ENCODE measurements around the gene BAIAP3. TPM values are rescaled to one million over a fixed set of nuclear protein-coding genes. Genes with fewer than 3 reads are reported as not detected.
A peak's percentile ranks its signal among the peaks of the same experiment; 100 is the strongest.

The BAIAP3 gene
- total RNA-seq, 1 experiment from 2014 or later = 4.5 TPM

DNA sequence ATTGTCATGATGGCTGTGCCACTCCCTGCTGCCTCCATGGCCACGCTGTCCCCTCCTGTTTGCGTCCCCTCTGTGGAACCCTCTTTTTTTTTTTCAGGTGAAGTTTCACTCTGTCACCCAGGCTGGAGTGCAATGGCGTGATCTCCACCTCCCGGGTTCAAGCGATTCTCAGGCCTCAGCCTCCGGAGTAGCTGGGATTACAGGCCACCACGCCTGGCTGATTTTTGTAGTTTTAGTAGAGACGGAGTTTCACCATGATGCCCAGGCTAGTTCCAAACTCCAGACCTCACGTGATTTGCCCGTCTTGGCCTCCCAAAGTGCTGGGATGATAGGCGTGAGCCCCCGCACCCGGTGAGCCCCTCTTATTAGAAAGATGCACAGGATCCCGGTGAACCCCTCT lies 35.0 kb upstream of the BAIAP3 start:
- in situ Hi-C loops (cut with HindIII; ENCODE audit: low pct_unique_long_range_greater_than_20kb, low sequenced_read_pairs) = no loop called here
- no peak for DNase-seq (ENCODE audit: low read depth)

DNA sequence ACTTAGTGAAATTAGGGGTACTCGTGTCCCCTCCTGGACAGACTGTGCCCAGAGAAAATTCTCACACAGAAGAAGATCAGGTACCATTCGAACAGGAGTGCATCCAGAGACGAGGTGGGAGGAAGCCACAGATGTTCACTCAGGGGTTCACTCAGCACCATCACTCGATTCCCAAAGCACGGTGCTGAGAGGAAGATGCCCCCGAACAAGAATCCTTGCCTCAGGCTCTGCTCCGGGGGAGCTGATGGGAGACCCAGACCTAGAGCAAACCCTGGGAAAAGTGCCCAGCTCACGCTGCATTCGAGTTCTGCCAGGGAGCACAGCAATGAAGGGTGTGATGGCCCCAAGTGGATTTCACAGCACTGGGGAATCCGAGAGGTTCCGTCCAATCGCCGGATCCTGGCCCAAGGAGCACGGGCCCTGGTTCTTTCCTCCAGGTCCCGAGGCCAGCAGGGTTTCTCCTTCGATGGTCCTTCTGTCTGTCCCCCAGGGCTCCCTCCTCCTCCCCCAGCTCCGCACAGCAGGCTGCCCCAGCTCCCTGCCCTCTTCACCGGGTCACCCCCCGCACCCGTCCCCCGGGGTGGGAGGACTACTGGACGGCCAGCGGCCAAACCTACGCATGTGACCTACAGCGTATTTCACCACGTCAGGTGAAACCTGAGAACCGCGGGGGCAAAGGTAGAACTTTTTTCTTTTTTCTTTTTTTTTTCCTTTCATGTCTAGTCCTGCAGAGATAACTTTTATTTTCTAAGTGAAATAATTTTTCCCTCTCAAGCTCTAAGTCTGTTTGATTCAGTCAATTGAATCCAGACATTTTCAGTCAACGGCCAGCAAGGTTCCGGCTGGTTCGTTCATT lies 34.2 kb upstream of the BAIAP3 start:
- in situ Hi-C loops (cut with HindIII; ENCODE audit: low pct_unique_long_range_greater_than_20kb, low sequenced_read_pairs) = no loop called here
- peak; percentile 73 for DNase-seq (ENCODE audit: low read depth)

DNA sequence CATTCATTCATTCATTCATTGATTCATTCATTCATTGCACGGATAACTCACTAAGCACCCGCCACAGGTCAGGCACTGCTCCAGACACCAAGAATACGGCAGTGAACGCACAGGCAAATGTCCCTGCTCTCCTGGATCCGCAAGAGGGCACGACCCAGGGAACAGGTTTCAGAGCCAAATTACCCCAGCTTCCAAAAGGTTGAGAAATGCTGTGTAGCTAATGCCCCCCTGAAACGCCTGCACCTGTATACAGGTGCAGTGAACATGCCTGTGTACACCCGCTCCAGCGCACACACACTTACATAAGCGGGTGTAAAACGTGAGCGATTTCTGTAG lies 33.6 kb upstream of the BAIAP3 start:
- DNase-seq (ENCODE audit: low read depth) = no peak
- in situ Hi-C loops (cut with HindIII; ENCODE audit: low pct_unique_long_range_greater_than_20kb, low sequenced_read_pairs) = no loop called here

DNA sequence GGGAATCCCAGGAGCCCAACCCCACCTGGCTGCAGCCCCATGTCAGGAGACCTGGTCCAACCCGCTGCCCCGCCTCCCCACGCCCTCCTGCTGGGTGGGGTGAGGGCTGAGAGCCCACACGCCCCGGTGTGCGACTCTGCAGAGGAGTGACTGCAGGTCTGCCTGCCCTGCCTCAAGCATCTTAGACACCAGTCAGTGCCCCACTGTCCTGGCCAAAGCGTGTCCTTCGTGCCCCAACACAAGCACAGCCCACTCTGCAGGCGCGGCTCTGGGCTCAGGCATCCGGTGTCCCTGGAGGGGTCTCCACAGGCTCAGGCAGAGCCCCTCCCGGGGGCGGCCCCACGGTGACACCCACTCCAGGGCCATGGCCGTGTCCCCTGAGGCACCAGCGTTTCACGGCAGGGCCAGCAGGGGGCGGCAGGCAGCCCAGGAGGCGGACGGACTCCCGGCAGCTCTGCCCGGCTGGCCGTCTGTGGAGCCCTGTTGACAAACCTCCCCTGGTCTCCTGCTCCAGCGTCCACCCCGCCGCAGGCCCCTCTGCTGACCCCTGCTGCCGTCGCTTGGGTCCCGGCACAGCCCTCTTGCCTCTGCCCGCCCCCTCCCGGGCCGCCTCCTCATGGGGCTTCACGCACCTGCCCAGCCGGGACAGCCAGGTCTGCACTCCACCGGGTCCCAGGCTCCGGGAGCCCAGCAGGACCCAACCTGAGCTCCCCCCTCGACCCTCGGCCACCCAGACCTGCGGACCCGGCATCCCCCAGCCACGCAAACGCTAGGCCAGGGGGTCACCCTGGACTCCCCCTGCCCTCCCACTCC lies 32.6 kb upstream of the BAIAP3 start:
- in situ Hi-C loops (cut with HindIII; ENCODE audit: low pct_unique_long_range_greater_than_20kb, low sequenced_read_pairs) = no loop called here
- DNase-seq (ENCODE audit: low read depth) = peak; percentile 58

DNA sequence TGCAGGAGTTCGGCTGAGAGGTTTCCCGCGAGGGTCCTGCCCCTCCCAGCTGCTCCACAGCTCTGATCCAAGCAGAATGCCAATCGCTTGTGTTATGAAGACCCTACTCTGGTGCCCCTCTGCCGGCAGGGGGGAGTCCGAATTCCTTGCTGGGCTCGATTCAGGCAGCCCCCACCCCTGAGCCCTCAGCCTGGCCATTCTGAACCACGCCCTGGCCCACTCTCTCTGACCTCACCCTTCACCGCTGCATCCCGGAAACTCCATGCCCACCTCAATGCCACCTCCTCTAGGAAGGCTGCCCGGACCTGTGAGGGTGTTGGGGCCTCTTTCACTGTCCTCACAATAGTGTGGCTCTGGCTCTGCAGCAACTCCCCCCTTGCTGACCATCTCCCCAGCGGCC lies 31.9 kb upstream of the BAIAP3 start:
- no peak for DNase-seq (ENCODE audit: low read depth)
- in situ Hi-C loops (cut with HindIII; ENCODE audit: low pct_unique_long_range_greater_than_20kb, low sequenced_read_pairs) = no loop called here

DNA sequence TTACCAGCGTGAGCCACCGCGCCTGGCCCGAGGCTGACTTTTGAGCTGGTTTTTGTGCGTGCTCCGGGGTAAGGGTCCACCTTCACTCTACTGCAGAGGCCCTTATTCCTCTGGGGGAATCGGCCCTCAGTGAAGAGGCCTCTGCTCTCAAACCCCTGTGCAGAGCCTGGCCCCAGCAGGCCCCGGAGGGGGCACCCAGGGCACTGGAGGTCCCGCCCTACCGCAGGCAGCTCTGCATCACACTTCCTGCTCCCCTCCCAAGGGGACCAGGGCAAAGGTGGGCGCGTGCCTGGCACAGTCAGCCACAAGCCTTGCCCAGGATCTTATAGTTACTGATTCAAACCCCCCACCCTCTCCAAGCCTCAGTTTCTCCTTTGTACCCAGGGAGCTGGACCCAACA lies 27.6 kb upstream of the BAIAP3 start:
- in situ Hi-C loops (cut with HindIII; ENCODE audit: low pct_unique_long_range_greater_than_20kb, low sequenced_read_pairs) = no loop called here
- DNase-seq (ENCODE audit: low read depth) = no peak

DNA sequence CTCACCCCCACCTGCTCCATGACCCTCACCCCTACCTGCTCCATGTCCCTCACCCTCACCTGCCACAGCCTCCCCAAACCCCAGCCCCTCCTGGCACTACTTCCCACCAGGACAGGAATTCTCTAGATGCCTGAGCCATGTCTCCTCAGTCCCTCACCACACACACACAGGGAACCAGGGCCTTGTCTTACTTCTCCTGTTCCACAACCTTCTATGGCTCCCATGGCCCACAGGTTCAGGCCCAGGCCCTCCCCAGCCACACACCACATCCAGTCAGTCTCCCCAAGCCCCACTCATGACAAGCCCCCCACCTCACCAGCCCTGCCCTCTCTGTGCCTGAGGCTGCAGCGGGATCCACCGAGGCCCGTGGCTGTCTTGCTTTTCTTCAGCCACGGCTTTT lies 27.1 kb upstream of the BAIAP3 start:
- no peak for DNase-seq (ENCODE audit: low read depth)
- in situ Hi-C loops (cut with HindIII; ENCODE audit: low pct_unique_long_range_greater_than_20kb, low sequenced_read_pairs) = no loop called here

DNA sequence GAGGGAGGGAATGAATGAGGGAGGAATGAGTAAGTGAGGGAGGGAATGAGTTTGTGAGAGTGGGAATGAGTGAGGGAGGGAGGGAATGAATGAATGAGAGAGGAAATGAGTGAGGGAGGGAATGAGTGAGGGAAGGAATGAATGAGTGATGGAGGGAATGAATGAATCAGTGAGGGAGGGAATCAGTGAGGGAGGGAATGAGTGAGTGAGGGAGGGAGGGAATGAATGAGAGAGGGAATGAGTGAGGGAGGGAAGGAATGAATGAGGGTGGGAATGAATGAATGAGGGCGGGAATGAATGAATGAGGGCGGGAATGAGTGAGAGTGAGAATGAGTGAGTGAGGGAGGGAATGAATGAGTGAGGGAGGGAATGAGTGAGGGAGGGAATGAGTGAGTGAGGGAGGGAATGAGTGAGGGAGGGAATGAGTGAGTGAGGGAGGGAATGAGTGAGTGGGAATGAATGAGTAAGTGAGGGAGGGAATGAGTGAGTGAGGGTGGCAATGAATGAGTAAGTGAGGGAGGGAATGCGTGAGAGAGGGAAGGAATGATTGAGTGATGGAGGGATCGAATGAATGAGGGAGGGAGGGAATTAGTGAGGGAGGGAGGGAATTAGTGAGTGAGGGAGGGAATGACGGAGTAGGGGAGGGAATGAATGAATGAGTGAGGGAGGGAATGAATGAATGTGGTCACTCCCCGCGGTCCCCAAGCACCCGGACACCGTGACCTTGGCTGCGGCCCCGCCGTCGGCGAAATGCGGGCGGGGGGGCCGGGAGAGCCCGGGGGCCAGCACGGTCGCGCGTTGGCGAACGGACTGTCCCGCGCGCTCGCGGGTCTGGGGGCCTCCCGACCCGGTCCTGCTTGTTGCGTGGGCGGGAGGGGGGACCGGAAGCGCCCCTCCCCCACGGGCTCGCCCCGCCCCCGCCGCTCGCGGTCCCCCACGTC lies 25.1 kb upstream of the BAIAP3 start:
- peak; percentile 83 for DNase-seq (ENCODE audit: low read depth)
- in situ Hi-C loops (cut with HindIII; ENCODE audit: low pct_unique_long_range_greater_than_20kb, low sequenced_read_pairs) = no loop called here

DNA sequence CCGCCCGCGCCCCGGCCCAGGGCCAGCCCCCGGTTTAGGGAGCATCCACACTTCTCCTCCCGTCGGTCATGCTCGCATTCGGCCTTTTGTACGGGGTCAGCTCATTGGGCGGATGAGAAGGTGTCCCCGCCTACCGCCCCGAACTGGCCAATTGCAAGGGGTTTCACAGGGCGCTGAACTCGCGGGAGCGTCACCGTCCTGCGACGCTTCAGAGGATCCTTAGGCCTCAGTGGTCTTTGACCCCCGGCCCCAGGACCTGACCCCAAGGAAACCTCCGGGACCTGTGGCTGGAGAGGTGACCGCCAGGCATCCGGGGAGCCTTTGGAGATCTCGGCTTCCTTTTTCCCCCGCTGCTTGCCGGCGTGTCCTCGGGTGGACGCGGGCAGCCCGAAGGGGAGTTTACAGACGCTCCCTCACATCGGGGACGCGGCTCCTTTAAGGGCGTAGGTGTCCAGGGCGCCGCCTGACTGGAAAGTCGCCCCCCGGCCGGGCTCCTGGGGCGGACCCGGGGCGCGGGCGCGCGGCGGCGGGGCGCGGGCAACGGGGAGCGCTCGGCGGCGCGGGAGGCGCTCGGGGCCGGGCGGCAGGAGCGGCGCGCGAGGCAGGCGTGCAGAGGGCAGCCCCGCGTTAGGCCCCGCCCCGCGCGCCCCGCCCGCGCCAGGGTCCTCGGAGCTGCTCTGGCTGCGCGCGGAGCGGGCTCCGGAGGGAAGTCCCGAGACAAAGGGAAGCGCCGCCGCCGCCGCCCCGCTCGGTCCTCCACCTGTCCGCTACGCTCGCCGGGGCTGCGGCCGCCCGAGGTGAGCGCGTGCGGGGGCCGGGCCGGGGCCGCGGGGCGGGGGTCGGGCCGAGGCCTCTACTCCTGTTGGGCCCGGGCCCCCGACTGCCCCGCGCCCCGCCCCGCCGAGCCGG lies 24.2 kb upstream of the BAIAP3 start, which contains the start of gene UBE2I:
Gene UBE2I, plus strand, starts transcription at position 660 of the 909 bp plus-strand sequence. CDS start 4,395 bp downstream, outside the sequence.
- peak; percentile 99 for DNase-seq (ENCODE audit: low read depth)
- in situ Hi-C loops (cut with HindIII; ENCODE audit: low pct_unique_long_range_greater_than_20kb, low sequenced_read_pairs) = no loop called here

DNA sequence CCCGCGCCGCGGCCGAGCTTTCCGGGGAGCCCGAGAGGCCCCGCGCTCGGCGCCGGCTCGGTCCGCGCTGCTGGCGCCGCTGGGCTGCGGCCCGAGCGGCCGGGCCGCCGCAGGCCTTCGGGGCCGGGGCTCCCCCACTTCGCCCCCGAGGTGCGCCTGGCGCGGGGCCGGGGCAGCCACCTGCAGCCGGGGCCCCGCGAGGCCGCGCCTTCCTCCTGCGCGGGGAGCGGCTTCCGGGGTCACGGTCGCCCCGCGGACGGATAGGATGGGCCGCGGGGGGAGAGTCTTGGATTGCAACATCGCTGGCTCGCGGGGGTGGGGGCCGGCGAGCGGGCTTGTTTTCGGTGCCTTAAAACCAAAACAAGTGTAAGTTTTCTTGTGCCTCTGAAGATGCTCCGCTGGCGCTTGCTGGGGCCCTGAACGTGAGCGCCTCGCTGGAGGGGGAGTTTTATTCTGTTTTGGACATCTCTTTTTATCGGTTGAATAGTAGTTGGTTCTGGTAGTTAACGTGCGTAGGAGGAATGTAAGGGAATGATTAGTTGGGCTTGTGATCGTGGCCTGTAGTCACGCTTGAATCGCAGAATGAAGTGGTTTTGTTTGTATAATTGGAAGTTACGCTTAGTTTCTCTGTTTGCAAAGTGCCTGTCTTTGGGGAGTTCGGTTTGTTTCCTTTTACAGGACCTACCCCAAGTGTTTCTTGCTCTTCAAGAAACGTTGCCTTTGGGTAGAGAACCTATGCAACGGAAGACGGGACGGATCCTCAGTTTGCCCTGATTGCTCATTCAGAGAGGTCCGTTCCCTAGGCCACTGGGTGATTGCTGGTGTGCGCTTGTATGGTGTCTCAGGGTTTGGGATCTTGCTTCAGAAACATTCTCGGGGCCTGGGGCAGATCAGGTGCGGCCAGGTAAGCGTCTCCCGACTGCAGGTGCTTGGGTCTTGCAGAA lies 23.3 kb upstream of the BAIAP3 start:
- no peak for DNase-seq (ENCODE audit: low read depth)

DNA sequence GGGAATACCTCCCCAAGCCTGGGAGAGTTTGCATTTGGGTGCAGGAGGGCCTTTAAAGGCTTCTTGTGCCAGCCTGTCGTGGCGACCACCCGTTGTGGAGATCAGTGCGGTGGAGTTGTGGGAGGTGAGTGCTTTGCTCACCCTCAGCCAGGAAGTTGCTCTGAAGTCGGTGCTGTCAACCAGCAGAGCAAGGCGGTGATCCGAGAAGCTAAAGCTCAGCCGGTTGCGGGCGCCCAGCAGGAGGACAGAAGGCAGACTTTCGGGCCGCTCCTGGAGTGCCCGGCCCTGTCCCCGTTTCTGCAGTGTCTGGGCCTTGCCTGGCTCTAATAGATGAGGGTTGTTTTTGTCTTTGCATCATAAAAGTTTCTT lies 22.6 kb upstream of the BAIAP3 start:
- DNase-seq (ENCODE audit: low read depth) = no peak
- in situ Hi-C loops (cut with HindIII; ENCODE audit: low pct_unique_long_range_greater_than_20kb, low sequenced_read_pairs) = no loop called here

More for the DNA sequence above, 23.3 kb upstream of the BAIAP3 start:
- in situ Hi-C loops (cut with HindIII; ENCODE audit: low pct_unique_long_range_greater_than_20kb, low sequenced_read_pairs) = no loop called here

DNA sequence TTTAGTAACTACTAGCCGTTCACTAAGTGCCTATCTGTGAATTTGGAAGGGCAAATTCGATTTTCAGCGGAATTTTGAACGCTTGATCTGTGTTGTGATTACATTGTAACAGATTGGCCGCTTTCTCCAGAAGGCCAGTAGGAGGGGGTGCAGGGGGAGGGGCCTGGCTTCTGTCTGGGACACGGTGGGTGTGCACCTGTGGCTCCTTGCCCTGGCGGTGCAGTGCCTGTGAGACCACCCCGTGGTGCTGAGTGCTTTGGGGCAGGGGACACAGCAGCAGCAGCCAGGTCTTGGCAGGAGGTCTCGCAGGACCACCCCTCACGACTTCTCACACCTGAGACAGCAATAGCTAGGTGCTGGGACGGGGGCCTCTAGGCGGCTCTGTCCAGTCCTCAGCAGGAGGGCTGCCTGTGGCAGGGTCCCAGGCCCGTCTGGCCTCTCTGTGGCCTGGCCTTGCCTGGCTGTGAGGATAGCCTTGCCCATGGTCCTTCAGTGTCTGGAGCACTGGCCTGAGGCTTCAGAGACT lies 22.2 kb upstream of the BAIAP3 start:
- DNase-seq (ENCODE audit: low read depth) = no peak
- in situ Hi-C loops (cut with HindIII; ENCODE audit: low pct_unique_long_range_greater_than_20kb, low sequenced_read_pairs) = no loop called here

DNA sequence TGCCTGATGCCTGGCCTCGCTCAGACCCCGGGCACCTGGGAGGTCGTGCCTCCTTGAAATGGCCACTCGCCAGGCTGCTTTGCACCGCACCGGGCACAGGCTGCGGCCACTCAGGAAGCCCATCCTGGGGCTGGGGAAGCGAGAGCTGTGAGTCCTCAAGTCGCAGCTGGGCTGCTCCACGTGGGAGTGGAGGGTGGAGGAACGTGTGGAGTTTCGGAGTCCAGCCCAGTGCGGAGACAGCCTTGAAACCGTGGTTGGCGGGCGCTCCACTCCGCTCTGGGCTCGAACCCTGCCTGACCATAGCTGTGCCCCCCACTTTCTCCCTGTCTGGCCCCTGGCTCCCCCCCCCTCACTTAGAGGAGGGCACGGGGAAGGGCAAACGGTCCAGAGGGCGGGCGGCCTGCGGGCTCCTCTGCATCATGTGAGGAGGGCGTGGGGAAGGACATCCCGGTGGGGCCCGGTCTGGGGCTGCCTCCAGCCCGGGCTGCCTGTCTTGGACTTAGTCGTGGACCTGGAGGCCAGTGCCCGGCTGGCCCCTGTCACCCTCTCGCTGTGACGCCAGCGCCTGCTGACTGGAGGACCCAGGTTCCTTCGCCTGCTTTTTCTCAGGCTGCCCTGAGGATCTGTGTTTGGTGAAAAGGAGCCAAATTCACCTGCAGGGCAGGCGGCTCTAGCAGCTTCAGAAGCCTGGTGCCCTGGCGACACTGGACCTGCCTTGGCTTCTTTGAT lies 21.5 kb upstream of the BAIAP3 start:
- DNase-seq (ENCODE audit: low read depth) = no peak
- in situ Hi-C loops (cut with HindIII; ENCODE audit: low pct_unique_long_range_greater_than_20kb, low sequenced_read_pairs) = no loop called here

DNA sequence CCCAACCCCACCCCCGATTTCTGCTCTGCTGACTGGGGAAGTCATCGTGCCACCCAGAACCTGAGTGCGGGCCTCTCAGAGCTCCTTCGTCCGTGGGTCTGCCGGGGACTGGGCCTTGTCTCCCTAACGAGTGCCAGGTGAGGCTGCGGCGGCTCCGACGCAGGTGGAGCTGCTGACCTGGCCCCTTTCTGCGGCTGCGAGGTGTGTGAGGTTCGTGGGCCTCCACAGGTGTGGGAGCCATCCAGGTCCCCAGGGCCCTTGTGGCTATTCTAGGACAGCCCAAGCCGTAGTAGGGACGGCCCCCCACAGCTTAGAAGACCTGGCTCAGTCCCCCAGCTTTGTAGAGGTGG lies 21.0 kb upstream of the BAIAP3 start:
- in situ Hi-C loops (cut with HindIII; ENCODE audit: low pct_unique_long_range_greater_than_20kb, low sequenced_read_pairs) = no loop called here
- DNase-seq (ENCODE audit: low read depth) = no peak

DNA sequence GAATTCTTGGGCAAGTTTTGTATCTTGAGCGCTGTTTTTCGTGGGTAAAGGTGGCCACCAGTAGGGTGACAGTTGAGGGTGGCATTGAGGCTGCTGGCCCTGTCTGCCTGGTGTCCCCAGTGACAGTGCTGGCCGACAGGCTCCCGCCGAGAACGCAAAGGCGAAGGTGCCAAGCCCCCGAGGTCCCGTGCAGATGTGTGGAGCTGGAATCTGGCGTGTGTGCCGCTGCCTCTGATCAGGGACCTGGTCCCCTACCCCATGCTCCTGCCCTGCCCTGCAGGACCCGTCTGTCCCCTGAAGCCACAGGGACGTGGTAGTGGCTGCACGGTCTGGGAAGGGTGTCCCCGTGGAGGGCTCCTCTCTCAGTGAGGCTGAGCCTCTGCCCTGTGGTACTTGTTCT lies 20.5 kb upstream of the BAIAP3 start:
- DNase-seq (ENCODE audit: low read depth) = no peak
- in situ Hi-C loops (cut with HindIII; ENCODE audit: low pct_unique_long_range_greater_than_20kb, low sequenced_read_pairs) = no loop called here
